NT2/D1 (cell line): ENCODE results near the gene STARD10.

Experiments
- DNase-seq: peaks from one replicate; pipeline ENCODE4 v3.0.0-alpha.2; 2011; ENCODE audit warnings: low read depth, low spot score
- H3K27me3 ChIP-seq: 2 replicates; pipeline ENCODE4 v1.6.0; 2011; ENCODE audit warnings: mild to moderate bottlenecking; ENCODE audit not compliant: insufficient read length, insufficient read depth
- H3K36me3 ChIP-seq: 2 replicates; pipeline ENCODE4 v1.6.1; 2011; ENCODE audit warnings: mild to moderate bottlenecking, low read length, mixed read lengths; ENCODE audit not compliant: insufficient read depth, insufficient read length
- H3K4me1 ChIP-seq: 2 replicates; pipeline ENCODE4 v1.5.1; 2011; ENCODE audit not compliant: insufficient read depth, insufficient read length
- H3K4me3 ChIP-seq: 2 replicates; pipeline ENCODE4 v1.5.1; 2011; ENCODE audit warnings: low read depth; ENCODE audit not compliant: insufficient read length
- H3K9ac ChIP-seq: 2 replicates; pipeline ENCODE4 v1.6.0; 2011; ENCODE audit warnings: low read depth; ENCODE audit not compliant: insufficient read length
- H3K9me3 ChIP-seq: 2 replicates; pipeline ENCODE4 v1.5.1; 2011; ENCODE audit warnings: mild to moderate bottlenecking, low read length; ENCODE audit not compliant: insufficient read depth
- SUZ12 ChIP-seq: IDR thresholded peaks from 2 replicates; pipeline ENCODE4 v1.6.1; 2011; ENCODE audit not compliant: insufficient read length, insufficient read depth; ENCODE audit errors: extremely low read depth
- YY1 ChIP-seq: IDR thresholded peaks from 2 replicates; pipeline ENCODE4 v1.6.1; 2011; ENCODE audit not compliant: insufficient read length, insufficient read depth
- ZNF274 ChIP-seq: IDR thresholded peaks from 2 replicates; pipeline ENCODE4 v1.6.1; 2011; ENCODE audit warnings: mild to moderate bottlenecking, low read depth, low read length

STARD10 gene

DNA sequence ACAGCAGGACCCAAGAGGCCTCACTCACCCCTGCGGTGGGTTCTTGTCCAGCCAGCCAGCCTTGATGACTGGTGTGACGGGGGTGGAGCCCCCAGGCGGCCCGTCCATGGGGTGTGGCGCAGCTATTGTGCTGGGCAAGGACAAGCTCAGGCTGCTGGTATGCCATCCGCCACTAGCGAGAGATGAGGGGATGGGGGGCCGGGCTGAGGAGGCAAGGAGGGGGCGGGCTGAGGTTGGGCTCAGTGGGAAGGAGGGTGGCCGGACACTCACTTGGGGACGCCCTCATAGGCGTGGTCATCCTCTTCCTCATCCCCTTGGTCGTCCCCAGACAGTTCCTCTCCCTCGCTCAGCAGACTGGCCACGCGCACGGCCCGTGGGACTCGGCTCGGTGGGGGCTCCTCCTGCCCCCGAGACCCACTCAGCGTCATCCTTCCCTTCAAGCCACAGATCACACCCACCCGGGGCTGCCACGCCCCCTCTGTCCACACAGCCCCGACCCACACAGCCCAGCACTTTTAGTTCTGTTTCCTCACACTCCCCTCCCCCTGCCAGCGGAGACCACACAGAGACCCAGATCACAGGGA is 81.6 kb downstream of the STARD10 start:
- no peak overlapping the region for H3K9ac ChIP-seq
- H3K4me1 ChIP-seq = peaks cover 18% of the 10 kb centered on the region
- no peak overlapping the region for H3K4me3 ChIP-seq
- DNase-seq = no peak
- H3K36me3 ChIP-seq = peaks cover 21% of the 10 kb centered on the region
- no peaks in the 10 kb centered on the region for H3K27me3 ChIP-seq
- H3K9me3 ChIP-seq = no peaks in the 10 kb centered on the region
- TF ChIP-seq ZNF274 = no peak

DNA sequence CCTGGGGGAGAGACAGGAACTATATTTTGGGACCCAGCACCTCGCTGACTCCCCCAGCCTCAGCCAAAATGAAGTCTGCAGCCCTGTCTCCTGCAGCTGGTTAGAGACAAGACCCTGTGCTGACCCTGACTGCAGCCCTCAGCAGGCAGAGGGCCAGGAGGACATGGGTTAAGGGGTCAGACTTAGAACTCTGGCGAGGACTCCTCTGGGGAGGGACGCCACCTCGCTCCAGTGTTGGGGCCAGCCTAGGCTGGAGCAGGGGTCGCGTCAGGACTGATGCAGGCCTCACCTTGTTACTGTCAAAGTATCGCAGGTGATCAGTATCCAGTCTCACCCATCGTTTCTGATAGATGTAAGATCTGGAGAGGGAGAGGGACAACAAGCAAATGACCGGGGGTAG is 82.7 kb downstream of the STARD10 start:
- no peaks in the 10 kb centered on the region for H3K9me3 ChIP-seq
- TF ChIP-seq SUZ12 = no peak
- H3K27me3 ChIP-seq = no peaks in the 10 kb centered on the region
- peaks cover 20% of the 10 kb centered on the region for H3K36me3 ChIP-seq
- H3K4me1 ChIP-seq = peaks cover 25% of the 10 kb centered on the region
- no peak for DNase-seq
- H3K9ac ChIP-seq = no peak overlapping the region
- H3K4me3 ChIP-seq = no peak overlapping the region

DNA sequence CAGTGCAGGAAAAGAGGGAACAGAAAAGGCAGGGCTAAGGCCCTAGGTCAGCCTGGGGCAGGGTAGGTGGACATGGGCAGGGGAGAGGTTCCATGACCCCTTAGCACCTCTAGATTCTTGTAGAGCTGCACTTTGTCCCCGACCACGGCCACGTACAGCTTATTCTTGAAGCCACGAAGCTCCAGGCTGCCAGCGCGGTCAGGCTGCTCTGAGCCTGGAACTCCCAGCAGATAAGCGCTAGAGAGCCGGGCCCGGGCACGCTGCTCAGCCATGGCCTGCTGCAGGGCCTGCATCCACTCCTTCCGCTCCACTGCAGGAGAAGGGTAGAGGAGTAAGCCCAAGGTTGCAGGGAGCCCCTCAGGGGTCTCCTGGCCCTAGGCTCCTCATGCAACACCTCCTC is 83.6 kb downstream of the STARD10 start:
- TF ChIP-seq YY1 (no peak), SUZ12 (no peak), ZNF274 (no peak)
- no peaks in the 10 kb centered on the region for H3K9me3 ChIP-seq
- H3K27me3 ChIP-seq = no peaks in the 10 kb centered on the region
- peaks cover 26% of the 10 kb centered on the region for H3K4me1 ChIP-seq
- no peak overlapping the region for H3K9ac ChIP-seq
- no peak overlapping the region for H3K4me3 ChIP-seq
- H3K36me3 ChIP-seq = peaks cover 20% of the 10 kb centered on the region
- no peak for DNase-seq

DNA sequence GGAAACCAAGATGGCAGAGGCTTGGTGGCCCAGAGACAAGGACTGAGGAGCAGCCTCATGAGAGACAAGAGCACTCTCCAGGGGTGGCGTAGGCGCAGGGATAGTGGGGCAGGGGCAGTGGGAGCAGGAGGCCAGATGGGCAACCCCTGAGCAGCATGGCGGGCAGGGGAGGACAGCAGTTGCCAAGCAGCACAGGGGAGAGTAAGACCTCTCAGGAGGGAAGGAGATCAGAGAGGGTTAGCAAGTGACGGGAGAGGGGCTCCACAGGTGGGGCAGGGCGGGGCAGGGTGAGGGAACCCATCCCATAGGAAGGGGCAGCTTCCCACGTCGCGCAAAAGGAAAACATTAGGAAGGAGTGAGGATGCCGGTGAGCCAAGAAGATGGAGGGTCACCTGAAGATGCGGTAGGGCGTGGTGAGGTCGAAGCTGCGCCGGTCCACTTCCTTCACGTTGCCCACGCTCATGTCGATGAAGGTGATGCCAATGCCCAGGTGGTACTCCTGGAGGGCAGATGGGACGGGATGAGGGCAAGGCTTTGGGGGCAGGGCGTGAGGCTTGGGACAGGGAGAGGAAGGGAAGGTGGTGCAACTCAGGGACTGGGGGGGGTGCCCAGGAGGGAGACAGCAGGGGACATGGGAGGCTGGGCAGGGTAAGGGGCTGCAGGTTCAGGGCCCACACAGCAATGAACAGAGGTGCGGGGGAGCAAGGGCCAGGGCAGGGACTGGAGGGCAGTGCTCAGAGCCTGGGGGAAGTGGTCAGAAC is 84.2 kb downstream of the STARD10 start:
- no peak for DNase-seq
- H3K9ac ChIP-seq = no peak overlapping the region
- no peaks in the 10 kb centered on the region for H3K9me3 ChIP-seq
- peaks cover 20% of the 10 kb centered on the region for H3K36me3 ChIP-seq
- H3K4me1 ChIP-seq = peaks cover 27% of the 10 kb centered on the region
- H3K27me3 ChIP-seq = no peaks in the 10 kb centered on the region
- no peak overlapping the region for H3K4me3 ChIP-seq
- no peak for TF ChIP-seq ZNF274
- TF ChIP-seq YY1 = no peak
- no peak for TF ChIP-seq SUZ12

DNA sequence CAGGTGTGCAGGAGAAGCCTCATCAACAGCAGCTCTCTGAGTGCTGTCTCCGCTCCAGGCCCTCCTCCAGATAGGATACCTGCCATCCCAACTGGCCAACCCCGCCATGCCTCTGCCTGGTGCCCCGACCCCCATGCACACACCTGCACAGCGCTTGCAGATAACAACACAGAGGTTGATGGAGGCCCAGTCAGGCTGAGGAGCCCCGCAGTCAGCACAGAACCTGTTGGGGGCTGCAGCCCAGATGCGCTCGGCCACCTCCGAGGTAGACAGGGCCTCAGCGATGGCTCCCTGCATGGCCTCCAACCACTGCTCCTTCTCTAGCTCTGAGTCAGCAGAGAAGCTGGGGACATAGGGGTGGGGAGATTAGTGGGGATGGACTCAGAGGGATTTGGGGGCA is 86.8 kb downstream of the STARD10 start:
- Histone ChIP-seq H3K4me3 (no peak overlapping the region), H3K9ac (no peak overlapping the region), H3K9me3 (no peaks in the 10 kb centered on the region), H3K27me3 (no peaks in the 10 kb centered on the region), H3K36me3 (peaks cover 21% of the 10 kb centered on the region), H3K4me1 (peaks cover 32% of the 10 kb centered on the region)
- DNase-seq = no peak
- TF ChIP-seq SUZ12 = no peak
- TF ChIP-seq ZNF274 = no peak
- TF ChIP-seq YY1 = no peak

DNA sequence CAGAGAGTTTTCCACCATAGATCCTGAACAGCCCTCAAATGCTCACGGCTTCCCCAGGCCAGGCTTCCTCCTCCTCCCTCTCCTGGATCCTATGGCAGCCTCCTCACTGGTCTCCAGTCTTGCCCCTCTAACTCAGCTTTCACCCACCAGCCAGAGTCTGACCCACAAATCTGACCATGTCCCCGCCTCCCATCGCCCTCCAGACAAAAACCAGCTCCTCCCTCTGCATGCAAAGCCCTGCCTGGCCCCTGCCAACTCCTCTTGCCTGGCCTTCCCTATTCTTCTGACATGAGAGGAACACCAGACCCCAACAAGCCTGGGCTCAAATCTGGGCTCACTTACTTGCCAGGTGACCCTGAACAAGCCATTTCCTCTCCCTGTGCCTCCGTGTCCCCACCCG is 87.3 kb downstream of the STARD10 start:
- Histone ChIP-seq H3K27me3 (no peaks in the 10 kb centered on the region), H3K4me3 (no peak overlapping the region), H3K9ac (peak overlapping the region; percentile 61), H3K9me3 (no peaks in the 10 kb centered on the region), H3K36me3 (peaks cover 24% of the 10 kb centered on the region), H3K4me1 (peaks cover 32% of the 10 kb centered on the region)
- TF ChIP-seq YY1 (no peak), SUZ12 (no peak)
- DNase-seq = no peak

DNA sequence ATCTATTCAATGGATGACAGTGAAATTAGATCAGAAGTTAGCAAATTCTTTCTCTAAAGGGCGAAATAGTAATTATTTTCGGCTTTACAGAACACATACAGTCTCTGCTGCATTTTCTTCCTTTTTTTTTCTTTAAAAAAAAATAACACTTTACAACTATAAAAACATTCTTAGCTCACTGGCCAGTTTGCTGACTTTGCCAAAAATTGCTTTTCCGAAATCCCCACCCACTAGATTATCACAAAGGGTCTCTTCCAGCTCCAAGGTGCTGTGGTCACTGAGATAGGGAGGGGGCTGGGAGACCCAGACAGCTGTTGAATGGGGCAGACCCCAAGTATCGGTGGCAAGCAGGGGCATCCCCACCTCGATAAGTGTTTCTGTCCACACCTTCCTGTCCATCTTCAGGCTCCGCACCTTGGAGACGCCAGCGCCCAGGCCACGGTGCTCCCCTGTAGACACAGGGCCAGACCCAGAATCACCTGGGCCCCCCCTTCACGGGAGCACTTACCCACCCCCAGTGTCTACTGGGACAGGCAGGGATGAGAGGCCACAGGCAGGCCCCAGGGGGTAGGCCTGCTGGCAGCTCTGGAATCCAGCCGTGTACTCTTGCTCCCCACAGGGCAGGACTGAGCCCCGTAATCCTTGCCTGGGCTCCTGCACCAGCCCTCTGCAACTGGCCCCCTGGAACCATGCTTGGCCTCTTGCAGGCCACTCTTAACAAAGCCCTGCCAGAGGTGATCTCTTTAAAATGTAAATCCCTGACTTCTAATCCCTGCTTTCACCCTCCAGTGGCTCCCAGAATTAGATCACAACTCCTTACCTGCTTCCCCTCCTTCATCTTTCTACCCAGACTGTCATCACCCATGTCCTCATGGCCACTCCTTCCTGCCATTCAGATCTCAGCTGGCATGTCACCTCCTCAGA is 88.1 kb downstream of the STARD10 start:
- H3K4me1 ChIP-seq = peaks cover 35% of the 10 kb centered on the region
- H3K27me3 ChIP-seq = no peaks in the 10 kb centered on the region
- no peak for DNase-seq
- H3K36me3 ChIP-seq = peaks cover 26% of the 10 kb centered on the region
- TF ChIP-seq SUZ12 (no peak), ZNF274 (no peak), YY1 (no peak)
- H3K4me3 ChIP-seq = no peak overlapping the region
- no peaks in the 10 kb centered on the region for H3K9me3 ChIP-seq
- peak overlapping the region; percentile 13 for H3K9ac ChIP-seq
